NCI-H446 treated with DMSO at 0.1 percent for 48 hours (cell line): ENCODE results near the gene DNASE1L1.
A peak's percentile ranks its signal among the peaks of the same experiment; 100 is the strongest.

ENCODE experiments used
- DNase-seq: peaks from one replicate; lab custom pipeline; 2025; lab: John Stamatoyannopoulos, UW

The DNASE1L1 gene

GRCh38 chrX:154382483-154383069 is 26.5 kb downstream of the DNASE1L1 start:
- no peak for DNase-seq

- DNase-seq: no peak
Measured at GRCh38 chrX:154381271-154381670, 27.8 kb downstream of the DNASE1L1 start.

- no peak for DNase-seq
Measured at GRCh38 chrX:154380787-154381186, 28.3 kb downstream of the DNASE1L1 start.

GRCh38 chrX:154380153-154380552 is 28.9 kb downstream of the DNASE1L1 start:
- DNase-seq: no peak

- no peak for DNase-seq
Measured at GRCh38 chrX:154379569-154379951, 29.5 kb downstream of the DNASE1L1 start.

GRCh38 chrX:154378799-154379568 is 30.1 kb downstream of the DNASE1L1 start, which contains the start of gene EMD:
Gene EMD (plus strand): TSS chrX:154379295. CDS start chrX:154379485, 190 bp downstream.
- DNase-seq: peak; percentile 97

- peak; percentile 47 for DNase-seq
Measured at GRCh38 chrX:154378059-154378798, 30.8 kb downstream of the DNASE1L1 start.

GRCh38 chrX:154376774-154377173 is 32.3 kb downstream of the DNASE1L1 start:
- DNase-seq: no peak

- DNase-seq: no peak
Measured at GRCh38 chrX:154375156-154375504, 33.9 kb downstream of the DNASE1L1 start.

- no peak for DNase-seq
Measured at GRCh38 chrX:154374313-154375155, 34.5 kb downstream of the DNASE1L1 start, which contains the start of gene FLNA. Gene FLNA (minus strand): TSS chrX:154374634. CDS start chrX:154371245, 3,389 bp downstream.

GRCh38 chrX:154373340-154374306 is 35.4 kb downstream of the DNASE1L1 start:
- DNase-seq: peak; percentile 34

- no peak for DNase-seq
Measured at GRCh38 chrX:154372612-154373022, 36.4 kb downstream of the DNASE1L1 start.

GRCh38 chrX:154371789-154372300 is 37.2 kb downstream of the DNASE1L1 start:
- DNase-seq: no peak

GRCh38 chrX:154371017-154371788 is 37.9 kb downstream of the DNASE1L1 start:
- DNase-seq: peak; percentile 84

- DNase-seq: no peak
Measured at GRCh38 chrX:154370300-154371016, 38.6 kb downstream of the DNASE1L1 start.

GRCh38 chrX:154369449-154370299 is 39.4 kb downstream of the DNASE1L1 start:
- peak; percentile 83 for DNase-seq

GRCh38 chrX:154368630-154369448 is 40.2 kb downstream of the DNASE1L1 start:
- no peak for DNase-seq
